Esophagus squamous epithelium (tissue), 4 donors: ENCODE data around the gene ARHGEF17.

Experiments
- POLR2A ChIP-seq, 4 donors: fragments of 450-650 bp; IDR thresholded peaks; one replicate each; pipeline ENCODE4 v1.6.1; 2017; ENCODE audit warnings: antibody characterized with exemption in 4 of 4, mild to moderate bottlenecking in 4 of 4, moderate library complexity in 3 of 4
- TF ChIP-seq, protein P1 (sequence below), 6 experiments: fragments of 450-650 bp in 4 of 6; fragments of 200-600 bp in 2 of 6; sonication (generic) in 2 of 6; IDR thresholded peaks; one replicate each; pipeline ENCODE4 v1.5.1; 2016 to 2019; ENCODE audit warnings: antibody characterized with exemption in 6 of 6, mild to moderate bottlenecking in 4 of 6, moderate library complexity in 4 of 6

- TF ChIP-seq POLR2A (IDR thresholded peaks at IDR 0.05), result no peak
- TF ChIP-seq, protein P1, sequence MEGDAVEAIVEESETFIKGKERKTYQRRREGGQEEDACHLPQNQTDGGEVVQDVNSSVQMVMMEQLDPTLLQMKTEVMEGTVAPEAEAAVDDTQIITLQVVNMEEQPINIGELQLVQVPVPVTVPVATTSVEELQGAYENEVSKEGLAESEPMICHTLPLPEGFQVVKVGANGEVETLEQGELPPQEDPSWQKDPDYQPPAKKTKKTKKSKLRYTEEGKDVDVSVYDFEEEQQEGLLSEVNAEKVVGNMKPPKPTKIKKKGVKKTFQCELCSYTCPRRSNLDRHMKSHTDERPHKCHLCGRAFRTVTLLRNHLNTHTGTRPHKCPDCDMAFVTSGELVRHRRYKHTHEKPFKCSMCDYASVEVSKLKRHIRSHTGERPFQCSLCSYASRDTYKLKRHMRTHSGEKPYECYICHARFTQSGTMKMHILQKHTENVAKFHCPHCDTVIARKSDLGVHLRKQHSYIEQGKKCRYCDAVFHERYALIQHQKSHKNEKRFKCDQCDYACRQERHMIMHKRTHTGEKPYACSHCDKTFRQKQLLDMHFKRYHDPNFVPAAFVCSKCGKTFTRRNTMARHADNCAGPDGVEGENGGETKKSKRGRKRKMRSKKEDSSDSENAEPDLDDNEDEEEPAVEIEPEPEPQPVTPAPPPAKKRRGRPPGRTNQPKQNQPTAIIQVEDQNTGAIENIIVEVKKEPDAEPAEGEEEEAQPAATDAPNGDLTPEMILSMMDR (IDR thresholded peaks at IDR 0.05), result no peak
Observed at GRCh38 chr11:73415854-73416615, 108.0 kb downstream of the ARHGEF17 start.
